HG03175 (cell line): Measurements from ENCODE around the gene FAT2.

Source experiments
- ATAC-seq: cut with Tn5 transposase; IDR thresholded peaks from one replicate; pipeline ENCODE4 v1.9.1; 2021; ENCODE audit warnings: mild to moderate bottlenecking, moderate library complexity; ENCODE audit not compliant: unreplicated experiment

FAT2 gene

DNA sequence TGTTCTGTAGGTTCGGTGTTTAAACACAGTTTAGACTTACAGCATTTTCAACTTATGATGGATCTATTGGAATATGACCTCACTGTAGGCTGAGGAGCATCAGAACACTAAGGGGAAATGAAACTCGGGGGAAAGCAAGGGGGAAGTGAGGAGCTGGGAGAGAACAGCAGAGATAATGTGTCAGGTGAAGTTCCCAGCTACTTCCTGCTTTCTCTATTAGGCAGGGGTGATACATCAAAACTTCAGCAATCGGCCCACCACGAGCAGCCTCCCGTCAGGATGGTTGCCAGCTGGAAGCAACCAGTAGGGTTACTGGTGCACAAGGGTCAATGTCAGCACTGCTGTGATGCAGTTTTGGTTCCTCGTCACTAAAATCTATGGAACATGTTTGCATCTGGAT lies 34.3 kb downstream of the FAT2 start:
- ATAC-seq, result no peak

DNA sequence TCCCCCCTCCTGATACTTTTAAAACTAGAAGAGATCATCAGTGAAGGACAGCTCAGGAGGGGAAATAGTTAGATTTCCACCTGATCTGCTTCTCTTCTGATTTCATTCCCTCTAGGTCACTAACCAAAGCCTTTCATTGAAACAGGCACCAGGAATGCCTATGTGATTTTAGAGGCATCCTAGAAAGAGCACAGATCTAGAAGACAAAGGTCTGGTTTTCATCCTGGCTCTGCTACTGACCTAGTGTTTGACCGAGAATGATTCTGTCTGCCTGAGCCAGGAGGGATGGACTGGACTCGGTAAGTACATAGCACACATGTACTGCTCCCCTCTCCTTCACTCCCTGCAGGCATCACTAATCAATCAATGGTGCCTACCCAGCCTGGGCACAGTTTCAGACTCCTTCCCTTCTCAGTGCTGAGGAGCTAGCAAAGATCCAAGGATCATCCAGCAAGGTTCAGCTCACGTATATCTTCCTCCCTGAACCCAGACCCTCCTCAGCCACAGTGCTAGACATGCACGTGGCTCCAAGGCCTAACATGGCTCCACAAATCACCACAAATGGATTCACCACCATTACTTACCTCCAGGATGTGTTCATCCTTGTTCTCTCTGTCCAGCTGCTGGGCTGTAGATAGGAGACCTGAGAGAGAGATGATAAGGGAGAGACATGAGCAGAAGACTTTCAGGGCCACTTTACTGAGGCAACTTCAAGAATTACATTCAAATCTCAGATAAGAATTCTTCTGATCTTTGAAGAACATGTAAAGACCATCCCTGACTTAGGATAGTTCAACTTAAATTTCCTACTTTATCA lies 35.2 kb downstream of the FAT2 start:
- no peak for ATAC-seq

DNA sequence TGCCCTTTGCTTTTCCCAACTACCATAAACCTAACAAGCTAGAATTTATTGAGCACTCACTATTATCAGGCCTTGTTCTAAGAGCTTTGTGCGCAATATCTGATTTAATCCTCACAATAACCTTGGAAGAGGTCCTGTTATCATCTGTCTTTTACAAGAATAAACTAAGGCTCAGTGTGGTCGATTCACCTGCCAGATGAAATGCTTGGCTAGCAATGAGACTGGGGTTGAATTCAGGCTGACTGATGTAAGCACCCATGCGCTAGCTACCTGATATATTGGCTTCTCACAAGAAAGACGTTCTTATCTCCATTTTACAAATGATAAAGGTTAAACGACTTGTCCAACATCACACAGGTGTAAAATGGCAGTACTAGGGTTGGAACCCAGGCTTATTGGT lies 37.4 kb downstream of the FAT2 start:
- ATAC-seq, result no peak

DNA sequence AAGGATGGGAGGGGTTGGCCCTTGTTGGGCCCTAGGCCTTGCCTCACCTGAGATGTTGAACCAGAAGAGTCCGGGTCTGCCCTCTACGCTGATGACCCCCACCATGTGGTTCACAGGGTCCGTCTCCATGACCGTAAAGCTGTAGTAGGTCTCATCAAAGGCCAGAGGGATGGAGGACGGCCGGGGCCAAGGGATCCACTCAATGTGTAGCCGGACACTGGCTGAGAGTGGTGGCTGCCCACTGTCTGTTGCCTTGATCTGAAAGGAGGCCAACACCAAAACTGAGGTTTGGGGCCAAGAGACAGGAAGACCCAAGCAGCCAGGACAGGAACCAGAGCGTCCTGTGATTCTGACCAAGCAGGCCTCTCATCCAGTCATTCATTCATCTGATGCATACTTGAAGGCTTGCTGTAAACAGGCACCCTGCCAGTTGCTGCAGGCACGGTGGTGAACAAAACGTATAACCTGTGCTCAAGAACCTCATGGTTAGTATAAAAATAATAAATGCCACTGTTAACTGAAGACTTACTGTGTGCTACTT lies 37.9 kb downstream of the FAT2 start:
- ATAC-seq, result no peak

DNA sequence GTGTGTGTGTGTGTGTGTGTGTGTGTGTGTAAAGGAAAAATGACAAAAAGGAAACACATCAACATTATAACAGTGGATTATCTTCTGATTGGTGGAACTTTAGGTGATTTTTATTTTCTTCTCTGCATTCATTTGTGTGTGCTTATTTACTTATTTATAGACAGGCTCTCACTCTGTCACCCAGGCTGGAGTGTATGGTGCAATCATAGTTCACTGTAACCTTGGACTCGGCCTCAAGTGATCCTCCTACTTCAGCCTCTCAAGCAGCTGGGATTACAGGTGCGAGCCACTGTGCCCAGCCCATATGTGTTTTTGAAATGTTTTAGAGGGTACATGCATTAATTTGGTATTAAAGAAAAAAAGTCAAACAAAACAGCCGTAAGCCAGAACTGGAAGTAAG lies 39.1 kb downstream of the FAT2 start:
- no peak for ATAC-seq

DNA sequence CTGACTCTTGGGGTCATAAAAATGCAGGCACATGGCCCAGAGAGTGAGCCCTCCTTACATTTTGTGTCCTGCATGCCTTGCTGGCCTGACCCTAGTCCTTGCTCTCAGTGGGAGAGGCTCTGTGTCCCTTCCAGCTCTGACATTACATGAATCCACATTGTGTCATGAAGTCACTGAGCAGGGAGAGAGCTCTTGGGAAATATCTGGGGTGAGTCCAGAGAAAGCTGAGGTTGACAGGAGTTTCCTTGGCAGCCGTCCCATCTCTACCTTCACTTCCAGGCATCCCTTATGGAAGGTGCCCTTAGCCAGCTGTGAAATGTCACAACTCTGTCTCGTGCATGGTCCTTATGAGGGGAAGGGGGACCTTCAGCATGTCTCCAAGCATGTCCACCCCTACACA lies 41.0 kb downstream of the FAT2 start:
- ATAC-seq, result no peak

DNA sequence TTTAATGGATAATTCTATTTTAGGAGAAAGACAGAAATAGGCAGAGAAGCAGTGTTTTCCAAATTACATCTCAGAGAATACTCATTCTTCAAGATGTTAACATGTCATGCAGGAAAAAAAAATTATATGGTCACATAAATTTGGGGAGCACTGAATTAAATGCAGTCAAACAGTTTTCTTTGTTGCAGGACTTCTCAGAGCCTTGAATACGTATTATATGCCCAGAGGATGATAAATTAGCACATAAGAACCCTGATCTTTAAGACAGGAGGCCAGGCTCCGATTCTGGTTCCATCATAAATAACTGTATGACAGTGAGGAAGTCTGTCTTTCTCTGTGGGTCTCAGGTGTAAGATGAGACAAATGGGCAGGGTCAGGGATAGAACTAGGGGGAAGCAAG lies 41.4 kb downstream of the FAT2 start:
- no peak for ATAC-seq

DNA sequence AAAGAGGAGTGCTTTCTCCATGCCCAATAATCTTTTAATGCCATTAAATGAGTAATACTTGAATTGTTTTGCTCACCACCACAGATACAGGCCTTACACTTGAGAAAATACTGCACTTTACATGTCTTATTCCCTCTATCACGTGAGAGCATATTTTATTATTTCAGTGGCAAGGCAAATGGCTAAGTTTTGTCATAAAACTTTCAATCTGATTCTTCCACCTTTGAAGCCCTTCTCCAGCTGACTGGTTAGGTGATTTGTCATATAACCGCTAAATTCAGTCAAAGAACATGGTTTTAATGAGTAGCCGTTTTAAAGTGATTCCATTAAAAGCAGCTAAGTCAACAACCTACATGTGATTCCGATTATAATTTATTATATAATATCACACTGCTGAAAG lies 43.8 kb downstream of the FAT2 start:
- ATAC-seq, result no peak

DNA sequence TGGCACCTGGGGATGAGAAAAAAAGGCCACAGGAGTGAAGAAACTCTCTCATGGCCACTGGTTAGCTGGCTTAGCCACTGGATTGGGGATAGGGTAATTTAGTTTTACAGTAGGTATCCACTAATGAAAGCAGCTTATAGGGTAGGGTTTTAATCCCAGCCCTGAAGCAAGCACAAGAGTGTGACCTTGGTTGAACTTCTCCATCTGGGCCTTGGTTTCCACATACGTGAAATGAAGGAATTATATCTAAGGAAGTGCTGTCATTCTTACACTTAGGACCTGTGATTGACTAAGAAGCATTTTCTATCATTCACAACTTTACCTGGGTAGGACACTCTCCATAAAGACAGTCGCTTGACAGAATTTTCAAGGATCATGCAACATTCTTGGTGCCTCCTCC lies 49.6 kb downstream of the FAT2 start:
- no peak for ATAC-seq
